SH-SY5Y (cell line): ENCODE data around the gene ADAMTS2.

ENCODE experiments used
- GATA2 ChIP-seq: IDR thresholded peaks from 2 replicates; pipeline ENCODE4 v1.6.1; 2011; ENCODE audit warnings: mild to moderate bottlenecking, low read depth, low read length
- GATA3 ChIP-seq: IDR thresholded peaks from 2 replicates; pipeline ENCODE4 v1.6.1; 2011; ENCODE audit warnings: low read depth, mild to moderate bottlenecking, low read length, moderate library complexity

DNA sequence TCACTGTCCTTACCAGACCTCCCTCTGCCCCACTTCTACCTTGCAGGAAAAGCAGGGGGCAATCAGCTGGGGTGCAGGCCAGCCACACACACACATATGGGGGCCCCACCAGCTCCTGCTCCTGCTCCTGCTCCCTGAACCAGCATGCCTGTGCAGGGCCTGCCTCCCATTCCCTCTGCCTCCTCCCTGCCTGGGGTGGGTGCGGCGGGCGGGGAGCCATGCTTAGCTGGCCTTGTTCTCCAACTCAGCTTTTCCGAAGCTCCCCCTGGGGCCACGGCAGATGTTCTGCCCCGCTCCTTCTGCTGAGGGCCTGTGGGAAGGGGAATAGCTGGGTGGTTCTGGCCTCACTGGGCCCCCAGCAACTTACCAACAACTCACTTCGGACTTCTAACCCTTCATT lies 195.2 kb downstream of the ADAMTS2 start:
- TF ChIP-seq GATA3 = no peak
- no peak for TF ChIP-seq GATA2
